ENCODE measurements around the gene PACSIN2.

PACSIN2 gene

GRCh38 chr22:42906605-42907348 is 108.2 kb downstream of the PACSIN2 start:
- Histone ChIP-seq H3K4me1 (ENCODE audit: control insufficient read depth, insufficient read depth, low read depth, low read length) (peaks cover 24% of the 10 kb centered on the region), H3K27me3 (ENCODE audit: control insufficient read depth in 1 of 2, insufficient read depth in 1 of 2, low read length in 2 of 2) (no peaks in the 10 kb centered on the region), H2AFZ (ENCODE audit: low read depth, low read length) (no peak overlapping the region), H2BK12ac (ENCODE audit: low read length in 2 of 2) (no peak overlapping the region), H2BK5ac (ENCODE audit: low read depth, low read length, poor library complexity, severe bottlenecking) (no peak overlapping the region), H3K4me2 (ENCODE audit: low read length, poor library complexity, severe bottlenecking) (no peak overlapping the region), H2BK120ac (ENCODE audit: low read depth, low read length) (no peak overlapping the region), H2BK15ac (ENCODE audit: low read depth, poor library complexity, severe bottlenecking) (no peak overlapping the region), H3K9ac (ENCODE audit: low read length) (no peak overlapping the region), H3K36me3 (ENCODE audit: control insufficient read depth in 1 of 2, insufficient read depth in 2 of 2, low read depth in 1 of 2, low read length in 2 of 2) (peaks cover 27 to 45% of the 10 kb centered on the region in 2 experiments), H4K8ac (ENCODE audit: low read length) (no peak overlapping the region), H3K27ac (ENCODE audit: low read length, poor library complexity, severe bottlenecking) (no peak overlapping the region), H3K23ac (ENCODE audit: low read length in 2 of 2) (no peak overlapping the region), H3K14ac (ENCODE audit: low read length in 2 of 2) (no peak overlapping the region), H3K4ac (ENCODE audit: low read depth in 1 of 2, low read length in 2 of 2) (no peak overlapping the region), H2AK5ac (ENCODE audit: low read length, severe bottlenecking) (no peak overlapping the region), H4K91ac (ENCODE audit: low read length) (no peak overlapping the region), H3K9me3 (ENCODE audit: control insufficient read depth, low read length) (no peaks in the 10 kb centered on the region), H3K18ac (ENCODE audit: low read depth in 1 of 2, low read length in 2 of 2) (no peak overlapping the region), H3K79me1 (replicated peaks; ENCODE audit: low read length, poor library complexity, severe bottlenecking) (peaks cover 60% of the 10 kb centered on the region), H3K4me3 (ENCODE audit: insufficient read depth in 1 of 2, low read depth in 1 of 2, low read length in 2 of 2) (no peak overlapping the region)
- WGBS: 79% methylated on average over 3 of the region's 6 CpGs
- no peak for DNase-seq

- Histone ChIP-seq H3K36me3 (ENCODE audit: control insufficient read depth in 1 of 2, insufficient read depth in 2 of 2, low read depth in 1 of 2, low read length in 2 of 2) (peaks cover 20 to 55% of the 10 kb centered on the region in 2 experiments), H3K9me3 (ENCODE audit: control insufficient read depth, low read length) (no peaks in the 10 kb centered on the region)
These were observed 109.2 kb downstream of the PACSIN2 start for GRCh38 chr22:42905702-42906183.

GRCh38 chr22:42905217-42905616 is 109.7 kb downstream of the PACSIN2 start:
- H3K4ac ChIP-seq (ENCODE audit: low read depth in 1 of 2, low read length in 2 of 2): no peak overlapping the region
- H3K18ac ChIP-seq (ENCODE audit: low read depth in 1 of 2, low read length in 2 of 2): no peak overlapping the region
- H4K8ac ChIP-seq (ENCODE audit: low read length): no peak overlapping the region

More at GRCh38 chr22:42905702-42906183, 109.2 kb downstream of the PACSIN2 start:
- 98% methylated on average over 5 of the region's 5 CpGs for WGBS
- Histone ChIP-seq H4K8ac (ENCODE audit: low read length) (no peak overlapping the region), H3K27me3 (ENCODE audit: control insufficient read depth in 1 of 2, insufficient read depth in 1 of 2, low read length in 2 of 2) (no peaks in the 10 kb centered on the region), H3K4ac (ENCODE audit: low read depth in 1 of 2, low read length in 2 of 2) (no peak overlapping the region), H4K91ac (ENCODE audit: low read length) (no peak overlapping the region), H3K27ac (ENCODE audit: low read length, poor library complexity, severe bottlenecking) (no peak overlapping the region), H3K14ac (ENCODE audit: low read length in 2 of 2) (no peak overlapping the region), H3K4me3 (ENCODE audit: insufficient read depth in 1 of 2, low read depth in 1 of 2, low read length in 2 of 2) (no peak overlapping the region), H2BK120ac (ENCODE audit: low read depth, low read length) (no peak overlapping the region), H3K4me1 (ENCODE audit: control insufficient read depth, insufficient read depth, low read depth, low read length) (peaks cover 26% of the 10 kb centered on the region), H2BK5ac (ENCODE audit: low read depth, low read length, poor library complexity, severe bottlenecking) (no peak overlapping the region), H3K18ac (ENCODE audit: low read depth in 1 of 2, low read length in 2 of 2) (no peak overlapping the region), H3K4me2 (ENCODE audit: low read length, poor library complexity, severe bottlenecking) (no peak overlapping the region), H2AFZ (ENCODE audit: low read depth, low read length) (no peak overlapping the region), H2BK12ac (ENCODE audit: low read length in 2 of 2) (no peak overlapping the region), H3K23ac (ENCODE audit: low read length in 2 of 2) (no peak overlapping the region), H2AK5ac (ENCODE audit: low read length, severe bottlenecking) (no peak overlapping the region), H3K79me1 (replicated peaks; ENCODE audit: low read length, poor library complexity, severe bottlenecking) (peaks cover 65% of the 10 kb centered on the region), H3K9ac (ENCODE audit: low read length) (no peak overlapping the region), H2BK15ac (ENCODE audit: low read depth, poor library complexity, severe bottlenecking) (no peak overlapping the region)
- DNase-seq: no peak

GRCh38 chr22:42904050-42904449 is 110.9 kb downstream of the PACSIN2 start:
- peaks cover 66% of the 10 kb centered on the region for H3K79me1 ChIP-seq (replicated peaks; ENCODE audit: low read length, poor library complexity, severe bottlenecking)
- no peak overlapping the region for H2BK15ac ChIP-seq (ENCODE audit: low read depth, poor library complexity, severe bottlenecking)
- H2BK120ac ChIP-seq (ENCODE audit: low read depth, low read length): no peak overlapping the region
- no peak overlapping the region for H3K27ac ChIP-seq (ENCODE audit: low read length, poor library complexity, severe bottlenecking)
- no peak overlapping the region for H3K9ac ChIP-seq (ENCODE audit: low read length)
- WGBS: 93% methylated on average over 12 of the region's 12 CpGs
- H3K4me2 ChIP-seq (ENCODE audit: low read length, poor library complexity, severe bottlenecking): no peak overlapping the region
- no peak overlapping the region for H2BK5ac ChIP-seq (ENCODE audit: low read depth, low read length, poor library complexity, severe bottlenecking)
- H3K9me3 ChIP-seq (ENCODE audit: control insufficient read depth, low read length): no peaks in the 10 kb centered on the region
- no peak overlapping the region for H2AFZ ChIP-seq (ENCODE audit: low read depth, low read length)
- no peak overlapping the region for H3K14ac ChIP-seq (ENCODE audit: low read length in 2 of 2)
- no peak overlapping the region for H4K8ac ChIP-seq (ENCODE audit: low read length)
- H3K4me3 ChIP-seq (ENCODE audit: insufficient read depth in 1 of 2, low read depth in 1 of 2, low read length in 2 of 2): no peak overlapping the region
- no peak for DNase-seq
- peaks cover 26% of the 10 kb centered on the region for H3K4me1 ChIP-seq (ENCODE audit: control insufficient read depth, insufficient read depth, low read depth, low read length)
- H2AK5ac ChIP-seq (ENCODE audit: low read length, severe bottlenecking): no peak overlapping the region
- no peak overlapping the region for H4K91ac ChIP-seq (ENCODE audit: low read length)
- H2BK12ac ChIP-seq (ENCODE audit: low read length in 2 of 2): no peak overlapping the region
- peaks cover 7 to 53% of the 10 kb centered on the region in 2 experiments for H3K36me3 ChIP-seq (ENCODE audit: control insufficient read depth in 1 of 2, insufficient read depth in 2 of 2, low read depth in 1 of 2, low read length in 2 of 2)
- no peak overlapping the region for H3K18ac ChIP-seq (ENCODE audit: low read depth in 1 of 2, low read length in 2 of 2)
- H3K23ac ChIP-seq (ENCODE audit: low read length in 2 of 2): no peak overlapping the region
- no peak overlapping the region for H3K4ac ChIP-seq (ENCODE audit: low read depth in 1 of 2, low read length in 2 of 2)
- no peaks in the 10 kb centered on the region for H3K27me3 ChIP-seq (ENCODE audit: control insufficient read depth in 1 of 2, insufficient read depth in 1 of 2, low read length in 2 of 2)

More at GRCh38 chr22:42905217-42905616, 109.7 kb downstream of the PACSIN2 start:
- H3K79me1 ChIP-seq (replicated peaks; ENCODE audit: low read length, poor library complexity, severe bottlenecking): peaks cover 63% of the 10 kb centered on the region
- H3K9ac ChIP-seq (ENCODE audit: low read length): no peak overlapping the region
- no peak overlapping the region for H2BK120ac ChIP-seq (ENCODE audit: low read depth, low read length)
- H3K36me3 ChIP-seq (ENCODE audit: control insufficient read depth in 1 of 2, insufficient read depth in 2 of 2, low read depth in 1 of 2, low read length in 2 of 2): peaks cover 18 to 52% of the 10 kb centered on the region in 2 experiments
- H3K14ac ChIP-seq (ENCODE audit: low read length in 2 of 2): no peak overlapping the region
- no peak overlapping the region for H3K4me2 ChIP-seq (ENCODE audit: low read length, poor library complexity, severe bottlenecking)
- H2BK5ac ChIP-seq (ENCODE audit: low read depth, low read length, poor library complexity, severe bottlenecking): no peak overlapping the region
- no peak for DNase-seq
- no peak overlapping the region for H2AK5ac ChIP-seq (ENCODE audit: low read length, severe bottlenecking)
- H2AFZ ChIP-seq (ENCODE audit: low read depth, low read length): no peak overlapping the region
- peak overlapping the region in 1 of 2 experiments; percentile 7 for H2BK12ac ChIP-seq (ENCODE audit: low read length in 2 of 2)
- H3K23ac ChIP-seq (ENCODE audit: low read length in 2 of 2): no peak overlapping the region
- no peak overlapping the region for H4K91ac ChIP-seq (ENCODE audit: low read length)
- WGBS: 91% methylated on average over 13 of the region's 13 CpGs
- H3K27me3 ChIP-seq (ENCODE audit: control insufficient read depth in 1 of 2, insufficient read depth in 1 of 2, low read length in 2 of 2): no peaks in the 10 kb centered on the region
- no peaks in the 10 kb centered on the region for H3K9me3 ChIP-seq (ENCODE audit: control insufficient read depth, low read length)
- no peak overlapping the region for H3K4me3 ChIP-seq (ENCODE audit: insufficient read depth in 1 of 2, low read depth in 1 of 2, low read length in 2 of 2)
- no peak overlapping the region for H2BK15ac ChIP-seq (ENCODE audit: low read depth, poor library complexity, severe bottlenecking)
- no peak overlapping the region for H3K27ac ChIP-seq (ENCODE audit: low read length, poor library complexity, severe bottlenecking)
- H3K4me1 ChIP-seq (ENCODE audit: control insufficient read depth, insufficient read depth, low read depth, low read length): peaks cover 26% of the 10 kb centered on the region
